Activated naive CD4-positive, alpha-beta T cell treated with Interleukin-2 at 50 U/mL for 16 hours (primary cell): ENCODE results near the gene ANK2.

Experiments
- DNase-seq: peaks from one replicate; pipeline ENCODE4 v3.0.0-alpha.2; 2020

ANK2 gene

DNA sequence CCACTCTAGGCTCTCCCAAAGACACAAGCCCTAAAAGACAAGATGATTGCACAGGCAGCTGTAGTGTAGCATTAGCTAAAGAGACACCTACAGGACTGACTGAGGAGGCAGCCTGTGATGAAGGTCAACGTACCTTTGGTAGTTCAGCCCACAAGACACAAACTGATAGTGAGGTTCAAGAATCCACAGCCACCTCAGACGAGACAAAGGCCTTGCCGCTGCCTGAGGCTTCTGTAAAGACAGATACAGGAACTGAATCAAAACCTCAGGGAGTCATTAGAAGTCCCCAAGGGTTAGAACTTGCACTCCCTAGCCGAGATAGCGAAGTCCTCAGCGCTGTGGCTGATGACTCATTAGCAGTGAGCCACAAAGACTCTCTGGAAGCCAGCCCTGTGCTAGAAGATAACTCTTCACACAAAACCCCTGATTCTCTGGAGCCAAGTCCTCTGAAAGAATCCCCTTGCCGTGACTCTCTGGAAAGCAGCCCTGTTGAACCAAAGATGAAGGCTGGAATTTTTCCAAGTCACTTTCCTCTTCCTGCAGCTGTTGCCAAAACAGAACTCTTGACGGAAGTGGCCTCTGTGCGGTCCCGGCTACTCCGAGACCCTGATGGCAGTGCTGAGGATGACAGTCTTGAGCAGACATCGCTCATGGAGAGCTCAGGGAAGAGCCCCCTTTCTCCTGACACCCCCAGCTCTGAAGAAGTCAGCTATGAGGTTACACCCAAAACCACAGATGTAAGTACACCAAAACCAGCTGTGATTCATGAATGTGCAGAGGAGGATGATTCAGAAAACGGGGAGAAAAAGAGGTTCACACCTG, 306.3 kb downstream of the ANK2 start:
- DNase-seq: peak; percentile 76

DNA sequence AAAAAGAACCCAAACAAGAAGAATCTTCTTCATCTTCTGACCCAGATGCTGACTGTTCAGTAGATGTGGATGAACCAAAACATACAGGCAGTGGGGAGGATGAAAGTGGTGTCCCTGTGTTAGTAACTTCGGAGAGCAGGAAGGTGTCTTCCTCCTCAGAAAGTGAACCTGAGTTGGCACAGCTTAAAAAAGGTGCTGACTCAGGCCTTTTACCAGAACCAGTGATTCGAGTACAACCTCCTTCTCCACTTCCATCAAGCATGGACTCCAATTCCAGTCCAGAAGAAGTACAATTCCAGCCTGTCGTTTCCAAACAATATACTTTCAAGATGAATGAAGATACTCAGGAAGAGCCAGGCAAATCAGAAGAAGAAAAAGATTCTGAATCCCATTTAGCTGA, 307.0 kb downstream of the ANK2 start:
- DNase-seq: no peak

GRCh38 chr4:113358784-113359183, 309.3 kb downstream of the ANK2 start:
- no peak for DNase-seq

- no peak for DNase-seq
Observed at GRCh38 chr4:113365377-113365776, 315.9 kb downstream of the ANK2 start.

- DNase-seq: no peak
Observed at GRCh38 chr4:113368056-113368455, 318.6 kb downstream of the ANK2 start.

DNA sequence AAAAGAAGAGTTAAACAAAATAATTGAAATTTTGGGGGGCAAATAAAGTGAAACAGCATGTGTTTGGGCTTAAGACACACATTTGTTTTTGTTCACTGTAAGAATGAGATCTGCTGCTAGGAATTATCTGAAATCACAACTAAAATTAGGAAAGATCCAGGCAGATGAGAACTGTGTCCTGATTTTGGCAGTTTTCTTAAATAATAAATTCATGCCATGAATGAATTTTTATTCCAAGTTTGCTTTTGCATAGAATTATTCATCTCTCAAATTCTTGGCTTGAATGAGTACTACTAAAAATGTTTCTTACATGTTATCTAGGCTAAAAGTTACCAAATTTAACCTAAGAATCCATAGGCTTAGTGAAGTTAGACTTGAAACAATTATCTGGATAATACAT, 321.7 kb downstream of the ANK2 start:
- no peak for DNase-seq

GRCh38 chr4:113375964-113376666, 326.7 kb downstream of the ANK2 start:
- no peak for DNase-seq

DNA sequence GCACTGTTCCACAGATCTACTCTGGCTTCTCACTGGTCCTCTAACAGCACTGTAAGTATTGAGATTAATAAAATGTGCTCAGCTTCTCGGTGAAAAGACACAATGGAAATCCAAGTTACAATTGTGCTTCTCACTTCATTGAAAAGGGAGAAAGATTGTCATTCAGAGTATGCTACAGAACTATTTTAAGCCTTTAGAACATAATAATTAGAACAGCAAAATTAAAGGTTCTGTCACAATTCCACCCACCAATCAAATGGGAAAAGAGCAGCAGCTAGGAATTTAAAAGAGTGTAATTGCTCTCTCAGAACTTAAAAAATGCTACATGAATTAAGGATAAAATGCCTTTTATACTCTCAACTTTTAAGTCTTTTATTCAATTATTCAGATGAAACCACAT, 329.4 kb downstream of the ANK2 start:
- DNase-seq: no peak

- no peak for DNase-seq
Observed at GRCh38 chr4:113382704-113383103, 333.3 kb downstream of the ANK2 start.

DNA sequence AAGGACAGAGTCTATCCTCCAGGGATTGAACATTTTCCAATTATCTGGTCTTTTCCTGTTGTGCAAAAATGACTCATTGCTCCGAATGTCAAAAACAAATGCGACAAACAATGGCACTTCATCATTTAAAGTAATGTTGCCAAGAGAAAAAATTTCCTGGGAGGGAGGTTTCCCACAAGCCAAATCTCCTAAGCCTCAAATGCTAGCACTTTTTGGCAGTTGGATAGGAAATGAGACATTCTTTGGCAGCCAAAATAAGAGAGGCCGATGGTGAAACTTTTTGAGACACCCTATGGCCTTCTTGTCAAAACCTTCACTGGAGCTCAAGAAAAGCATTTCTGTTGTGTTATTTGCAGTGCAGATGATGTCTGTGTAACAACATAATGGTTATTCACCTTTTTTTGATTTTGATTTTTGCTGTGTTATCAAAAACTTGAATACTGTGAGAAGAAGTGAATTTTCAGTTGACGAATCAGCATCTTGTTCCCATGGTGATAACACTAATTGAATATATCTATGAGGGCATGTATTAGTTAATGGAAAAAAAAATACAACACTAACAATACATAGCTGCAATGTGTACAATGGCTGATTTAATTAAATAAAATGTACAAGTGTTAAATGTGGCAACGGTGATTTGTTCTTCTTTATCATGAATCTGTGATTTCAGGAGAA, 333.8 kb downstream of the ANK2 start:
- DNase-seq: no peak

GRCh38 chr4:113384600-113384999, 335.1 kb downstream of the ANK2 start:
- no peak for DNase-seq

DNA sequence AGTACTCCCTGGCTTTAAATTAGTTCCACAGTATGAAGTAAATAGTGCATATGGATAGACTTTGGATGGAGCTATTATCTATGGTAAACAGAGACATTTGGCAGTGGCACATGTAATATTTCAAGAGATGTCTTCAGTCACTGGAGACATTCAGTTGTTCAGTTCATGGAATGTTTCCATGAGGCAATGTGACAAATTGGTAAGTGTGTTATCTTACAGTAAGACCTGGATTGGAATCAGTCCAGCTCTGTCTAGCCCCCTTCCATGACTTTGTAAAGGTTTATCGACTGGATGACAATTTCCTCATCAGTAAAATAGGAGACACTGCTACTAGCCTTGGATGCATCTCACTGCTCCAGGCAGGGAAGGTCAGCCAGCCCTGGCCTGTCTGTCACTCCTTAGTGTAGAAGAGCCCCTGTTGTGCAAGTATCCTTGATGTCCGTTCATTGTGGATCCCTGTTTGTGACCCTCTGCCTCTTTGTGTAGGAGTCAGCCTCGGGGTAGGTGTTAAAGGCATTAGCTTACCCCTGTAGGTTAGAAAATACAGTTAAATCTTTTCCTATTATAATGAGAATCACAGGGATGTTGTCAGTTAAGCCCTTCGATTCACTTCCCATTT, 335.9 kb downstream of the ANK2 start:
- DNase-seq: no peak

DNA sequence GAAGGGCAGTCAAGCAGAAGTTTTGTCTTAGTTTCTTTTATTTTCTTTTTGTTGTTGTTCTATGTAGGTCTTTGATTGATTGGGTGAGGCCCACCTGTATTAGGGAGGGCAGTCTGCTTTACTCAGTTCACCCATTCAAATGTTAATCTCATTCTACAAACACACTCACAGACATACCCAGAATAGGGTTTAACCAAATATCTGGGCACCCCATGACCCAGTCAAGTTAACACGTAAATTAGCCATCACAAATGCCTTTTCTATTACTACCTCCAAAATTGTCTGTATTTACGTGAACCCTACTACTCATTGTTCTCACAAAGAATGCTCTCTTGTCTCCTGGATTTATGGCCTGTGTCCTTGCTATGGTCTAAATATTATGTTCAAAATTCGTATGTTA, 339.7 kb downstream of the ANK2 start:
- no peak for DNase-seq

- DNase-seq: no peak
Observed at GRCh38 chr4:113390850-113391249, 341.4 kb downstream of the ANK2 start.

GRCh38 chr4:113394108-113394729, 344.8 kb downstream of the ANK2 start:
- no peak for DNase-seq

- peak; percentile 16 for DNase-seq
Observed at GRCh38 chr4:113394730-113395530, 345.5 kb downstream of the ANK2 start.

- no peak for DNase-seq
Observed at GRCh38 chr4:113397114-113397701, 347.8 kb downstream of the ANK2 start.

- DNase-seq: no peak
Observed at GRCh38 chr4:113398441-113399143, 349.1 kb downstream of the ANK2 start.

- DNase-seq: no peak
Observed at GRCh38 chr4:113404167-113404571, 354.7 kb downstream of the ANK2 start.

DNA sequence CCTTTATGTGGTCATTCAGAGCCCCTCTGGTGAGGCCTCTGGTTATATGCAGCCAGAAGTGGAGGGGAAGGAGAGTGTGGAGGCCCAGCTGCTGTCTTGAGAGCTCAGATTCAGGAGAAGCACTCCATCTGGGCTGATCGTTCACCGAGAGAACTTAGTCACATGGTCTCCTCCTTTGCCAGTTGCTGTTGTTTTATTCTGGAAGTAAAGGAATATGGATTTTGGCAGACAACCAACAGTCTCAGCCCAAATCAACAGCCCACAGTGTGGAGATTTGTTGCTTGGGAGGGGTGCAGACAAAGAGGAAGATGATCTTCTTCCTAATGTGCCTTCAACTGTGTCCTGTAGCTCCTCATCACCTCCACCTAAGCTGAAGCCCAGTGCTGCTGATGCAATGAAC, 355.4 kb downstream of the ANK2 start:
- DNase-seq: no peak
